Karpas-422 (cell line): Measurements from ENCODE around the gene RUBCNL. TPM values are rescaled to one million over a fixed set of nuclear protein-coding genes. Genes with fewer than 3 reads are reported as not detected.

Experiments used
- DNase-seq: peaks from one replicate; pipeline ENCODE4 v3.0.0-alpha.2; 2015
- H2AFZ ChIP-seq: fragments of 200-600 bp; sonication (generic); 2 replicates; pipeline ENCODE4 v1.6.1; 2014; ENCODE audit warnings: antibody characterized with exemption, low read length, mixed read lengths
- H3K27ac ChIP-seq: fragments of 200-600 bp; sonication (generic); 2 replicates; pipeline ENCODE4 v1.5.1; 2014; ENCODE audit warnings: mild to moderate bottlenecking, low read length, moderate library complexity
- H3K27me3 ChIP-seq: fragments of 200-600 bp; sonication (generic); 2 replicates; pipeline ENCODE4 v1.6.1; 2014; ENCODE audit warnings: low read length, mixed read lengths
- H3K36me3 ChIP-seq: fragments of 200-600 bp; sonication (generic); 2 replicates; pipeline ENCODE4 v1.6.1; 2014; ENCODE audit warnings: low read length, mixed read lengths; ENCODE audit not compliant: insufficient read depth
- H3K4me1 ChIP-seq: fragments of 200-600 bp; sonication (generic); 2 replicates; pipeline ENCODE4 v1.6.1; 2014; ENCODE audit warnings: mild to moderate bottlenecking, low read length, mixed read lengths
- H3K4me2 ChIP-seq: fragments of 200-600 bp; sonication (generic); 2 replicates; pipeline ENCODE4 v1.6.1; 2014; ENCODE audit warnings: low read length, low read depth, mild to moderate bottlenecking; ENCODE audit not compliant: poor library complexity, severe bottlenecking
- H3K4me3 ChIP-seq: fragments of 200-600 bp; sonication (generic); 2 replicates; pipeline ENCODE4 v1.5.1; 2014; ENCODE audit warnings: mild to moderate bottlenecking, antibody characterized with exemption, low read length, mixed read lengths
- H3K79me2 ChIP-seq: fragments of 200-600 bp; sonication (generic); 2 replicates; pipeline ENCODE4 v1.6.1; 2014; ENCODE audit warnings: mild to moderate bottlenecking, low read length, mixed read lengths
- H3K9ac ChIP-seq: fragments of 200-600 bp; sonication (generic); 2 replicates; pipeline ENCODE4 v1.6.0; 2014; ENCODE audit warnings: low read length
- H3K9me2 ChIP-seq: fragments of 200-600 bp; sonication (generic), shearing (Covaris generic); replicated peaks from 2 replicates; pipeline ENCODE4 v1.6.0; 2014; ENCODE audit warnings: mild to moderate bottlenecking, low read length, moderate library complexity; ENCODE audit not compliant: insufficient read depth
- H3K9me3 ChIP-seq: fragments of 300-700, 200-600 bp; sonication (generic); 2 replicates; pipeline ENCODE4 v1.6.1; 2014; ENCODE audit warnings: low read length, mixed read lengths
- H4K20me1 ChIP-seq: fragments of 200-600 bp; sonication (generic); 2 replicates; pipeline ENCODE4 v1.6.1; 2014; ENCODE audit warnings: mild to moderate bottlenecking, antibody characterized with exemption, low read length, low read depth; ENCODE audit not compliant: insufficient read depth
- total RNA-seq: library from RNA; depleted of rRNA; stranded (reverse); fragments of >200 nt; shearing (Covaris generic); gene quantifications from 2 replicates; pipeline ENCODE4 v1.2.3, GENCODE V29; 2014; ENCODE audit warnings: low replicate concordance

Gene RUBCNL
- total RNA-seq, 1 experiment from 2014 or later = not detected

GRCh38 chr13:46342538-46342937, 44.5 kb downstream of the RUBCNL start:
- no peak overlapping the region for H3K4me2 ChIP-seq
- no peaks in the 10 kb centered on the region for H3K36me3 ChIP-seq

GRCh38 chr13:46341112-46341711, 45.8 kb downstream of the RUBCNL start:
- H3K27me3 ChIP-seq = no peaks in the 10 kb centered on the region
- H4K20me1 ChIP-seq = no peaks in the 10 kb centered on the region
- DNase-seq = no peak
- no peak overlapping the region for H3K4me2 ChIP-seq
- no peaks in the 10 kb centered on the region for H3K4me1 ChIP-seq
- H3K4me3 ChIP-seq = no peak overlapping the region
- H3K27ac ChIP-seq = no peak overlapping the region
- H2AFZ ChIP-seq = no peak overlapping the region
- H3K9me2 ChIP-seq = no peaks in the 10 kb centered on the region
- H3K79me2 ChIP-seq = no peaks in the 10 kb centered on the region
- no peak overlapping the region for H3K9ac ChIP-seq
- H3K36me3 ChIP-seq = no peaks in the 10 kb centered on the region
- H3K9me3 ChIP-seq = no peaks in the 10 kb centered on the region

More at GRCh38 chr13:46342538-46342937, 44.5 kb downstream of the RUBCNL start:
- Histone ChIP-seq H2AFZ (no peak overlapping the region), H3K4me3 (no peak overlapping the region), H3K79me2 (no peaks in the 10 kb centered on the region), H3K4me1 (no peaks in the 10 kb centered on the region), H3K9me2 (no peaks in the 10 kb centered on the region), H3K9ac (no peak overlapping the region), H3K9me3 (no peaks in the 10 kb centered on the region), H4K20me1 (no peaks in the 10 kb centered on the region), H3K27me3 (no peaks in the 10 kb centered on the region), H3K27ac (no peak overlapping the region)
- DNase-seq = no peak

GRCh38 chr13:46340631-46341111, 46.4 kb downstream of the RUBCNL start:
- Histone ChIP-seq H2AFZ (no peak overlapping the region), H3K27ac (no peak overlapping the region), H3K27me3 (no peaks in the 10 kb centered on the region), H4K20me1 (no peaks in the 10 kb centered on the region), H3K9me3 (no peaks in the 10 kb centered on the region), H3K4me2 (no peak overlapping the region), H3K4me3 (no peak overlapping the region), H3K36me3 (no peaks in the 10 kb centered on the region), H3K4me1 (no peaks in the 10 kb centered on the region), H3K9me2 (no peaks in the 10 kb centered on the region), H3K9ac (no peak overlapping the region), H3K79me2 (no peaks in the 10 kb centered on the region)
- DNase-seq = no peak

- H4K20me1 ChIP-seq = no peaks in the 10 kb centered on the region
- H3K9ac ChIP-seq = no peak overlapping the region
- H3K9me3 ChIP-seq = no peaks in the 10 kb centered on the region
- H3K79me2 ChIP-seq = no peaks in the 10 kb centered on the region
- H3K27ac ChIP-seq = no peak overlapping the region
- no peaks in the 10 kb centered on the region for H3K9me2 ChIP-seq
- no peak for DNase-seq
- H3K4me3 ChIP-seq = no peak overlapping the region
- no peak overlapping the region for H3K4me2 ChIP-seq
- no peaks in the 10 kb centered on the region for H3K27me3 ChIP-seq
- H3K4me1 ChIP-seq = no peaks in the 10 kb centered on the region
- H3K36me3 ChIP-seq = no peaks in the 10 kb centered on the region
- no peak overlapping the region for H2AFZ ChIP-seq
Observed at GRCh38 chr13:46340011-46340410, 47.0 kb downstream of the RUBCNL start.

GRCh38 chr13:46339035-46339666, 47.9 kb downstream of the RUBCNL start:
- Histone ChIP-seq H4K20me1 (no peaks in the 10 kb centered on the region), H3K9ac (no peak overlapping the region), H2AFZ (no peak overlapping the region), H3K4me3 (no peak overlapping the region), H3K4me2 (no peak overlapping the region), H3K4me1 (no peaks in the 10 kb centered on the region), H3K9me3 (no peaks in the 10 kb centered on the region), H3K36me3 (no peaks in the 10 kb centered on the region), H3K27me3 (no peaks in the 10 kb centered on the region), H3K9me2 (no peaks in the 10 kb centered on the region), H3K27ac (no peak overlapping the region), H3K79me2 (no peaks in the 10 kb centered on the region)
- DNase-seq = no peak

- Histone ChIP-seq H4K20me1 (no peaks in the 10 kb centered on the region), H3K27ac (no peak overlapping the region), H3K4me2 (no peak overlapping the region), H3K9ac (no peak overlapping the region), H3K79me2 (no peaks in the 10 kb centered on the region), H3K36me3 (no peaks in the 10 kb centered on the region), H3K4me1 (no peaks in the 10 kb centered on the region), H3K27me3 (no peaks in the 10 kb centered on the region), H3K9me3 (no peaks in the 10 kb centered on the region), H3K9me2 (no peaks in the 10 kb centered on the region), H3K4me3 (no peak overlapping the region), H2AFZ (no peak overlapping the region)
- no peak for DNase-seq
Observed at GRCh38 chr13:46337700-46338099, 49.4 kb downstream of the RUBCNL start.

- H3K4me3 ChIP-seq = no peak overlapping the region
- H3K27ac ChIP-seq = no peak overlapping the region
- DNase-seq = no peak
- H3K9ac ChIP-seq = no peak overlapping the region
- no peaks in the 10 kb centered on the region for H3K27me3 ChIP-seq
- H4K20me1 ChIP-seq = no peaks in the 10 kb centered on the region
- no peaks in the 10 kb centered on the region for H3K79me2 ChIP-seq
- no peaks in the 10 kb centered on the region for H3K9me2 ChIP-seq
- no peak overlapping the region for H2AFZ ChIP-seq
- no peaks in the 10 kb centered on the region for H3K36me3 ChIP-seq
- no peaks in the 10 kb centered on the region for H3K9me3 ChIP-seq
- no peaks in the 10 kb centered on the region for H3K4me1 ChIP-seq
- no peak overlapping the region for H3K4me2 ChIP-seq
Observed at GRCh38 chr13:46334035-46334822, 52.8 kb downstream of the RUBCNL start.

- H3K79me2 ChIP-seq = no peaks in the 10 kb centered on the region
- no peaks in the 10 kb centered on the region for H3K36me3 ChIP-seq
- no peak overlapping the region for H3K27ac ChIP-seq
- no peak for DNase-seq
- no peaks in the 10 kb centered on the region for H3K9me3 ChIP-seq
- H3K9me2 ChIP-seq = no peaks in the 10 kb centered on the region
- no peaks in the 10 kb centered on the region for H3K27me3 ChIP-seq
- no peaks in the 10 kb centered on the region for H3K4me1 ChIP-seq
- no peak overlapping the region for H3K4me3 ChIP-seq
- no peaks in the 10 kb centered on the region for H4K20me1 ChIP-seq
- H3K9ac ChIP-seq = no peak overlapping the region
- H3K4me2 ChIP-seq = no peak overlapping the region
- no peak overlapping the region for H2AFZ ChIP-seq
Observed at GRCh38 chr13:46332772-46333171, 54.3 kb downstream of the RUBCNL start.
